Mucosa of gallbladder (tissue), 1 donor: Measurements from ENCODE around the gene TGM4. TPM values are rescaled to one million over a fixed set of nuclear protein-coding genes. Genes with fewer than 3 reads are reported as not detected.
"Not testable (repeated sequence)": the region's sequence is repeated elsewhere in the genome, so short reads cannot be mapped to it uniquely, and the experiment has no call there.

Experiments
- DNase-seq: peaks from one replicate; pipeline ENCODE4 v3.0.0-alpha.2; 2020; ENCODE audit warnings: low spot score
- total RNA-seq: library from RNA; stranded (reverse); gene quantifications from one replicate; pipeline ENCODE4 v1.2.1, GENCODE V29; 2021
- donor health status: DM: no; HTN: no; CAD: no.

The TGM4 gene
- total RNA-seq, 1 donor from 2014 or later, result not detected

DNA sequence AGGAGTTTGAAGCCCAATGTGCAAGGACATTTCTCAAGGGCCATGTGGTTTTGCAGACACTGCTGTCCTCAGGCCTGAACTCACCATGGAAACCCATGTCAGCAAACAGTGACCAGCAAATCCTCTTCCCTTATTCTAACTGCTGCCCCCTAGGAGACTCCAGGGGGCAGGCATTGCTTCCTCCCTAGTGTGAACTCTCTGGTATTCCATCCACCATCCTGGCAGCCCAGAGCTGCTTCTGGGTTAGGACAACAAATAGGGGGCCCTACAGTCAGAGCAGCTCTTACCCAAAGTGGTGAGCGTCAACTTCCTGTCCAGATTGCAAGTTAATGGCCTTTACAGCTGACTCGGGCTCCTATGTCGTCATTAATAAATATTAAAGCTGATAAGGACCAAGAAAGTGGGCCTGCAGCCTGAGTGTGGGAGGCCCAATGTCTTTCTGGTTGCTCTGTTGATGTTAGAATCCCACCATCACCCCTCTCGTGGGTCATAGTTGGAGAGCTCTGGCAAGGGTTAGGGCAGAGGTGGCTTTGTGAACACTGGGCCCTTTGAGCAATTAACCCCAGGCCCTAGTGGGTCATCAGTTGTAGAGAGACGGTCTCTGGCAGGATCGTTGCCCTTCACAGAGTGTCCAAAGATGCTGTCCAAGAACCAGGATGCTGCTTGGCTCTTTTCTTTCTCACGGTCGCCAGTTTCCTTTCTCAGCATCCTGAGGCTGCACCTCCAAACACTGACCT, 41.5 kb downstream of the TGM4 start:
- DNase-seq, result no peak

DNA sequence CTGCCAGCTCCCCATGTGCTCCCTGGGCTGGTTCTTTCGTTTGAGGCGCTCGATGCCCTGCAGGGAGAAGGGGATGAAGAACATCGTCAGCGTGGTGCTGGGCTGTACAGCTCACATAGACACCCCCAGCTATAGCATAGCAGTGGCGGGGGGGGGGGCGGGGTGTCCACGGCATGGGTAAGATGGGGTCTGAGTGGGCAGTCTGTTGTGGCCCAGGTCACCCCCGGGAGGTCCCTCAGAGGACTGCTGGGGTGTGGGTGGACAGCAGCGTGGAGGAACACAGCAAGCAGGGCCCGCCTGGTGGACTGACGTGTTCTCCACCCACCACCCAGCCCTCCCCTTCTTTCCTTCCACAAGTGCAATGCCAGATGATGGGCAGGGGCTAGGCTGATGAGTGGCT, 43.7 kb downstream of the TGM4 start:
- no peak for DNase-seq

DNA sequence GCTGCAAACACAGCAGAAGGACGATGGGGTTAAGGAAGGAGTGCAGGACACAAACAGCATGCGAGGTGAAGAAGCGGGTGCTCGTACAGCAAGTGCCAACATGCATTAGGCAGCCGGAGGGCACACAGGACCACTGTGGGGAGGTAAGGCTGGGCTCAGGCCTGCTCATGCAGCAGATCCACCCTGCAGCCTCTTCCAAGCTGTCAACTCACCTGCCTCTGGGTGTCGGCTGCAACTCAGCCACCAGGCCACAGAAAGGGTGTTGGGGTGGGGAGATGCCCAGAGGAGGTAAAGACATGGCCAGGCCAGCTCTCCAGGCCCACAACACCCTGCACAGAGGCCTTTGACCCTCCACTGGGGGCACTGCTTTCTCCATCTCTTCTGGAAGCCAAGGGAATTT, 44.2 kb downstream of the TGM4 start:
- DNase-seq, result no peak

DNA sequence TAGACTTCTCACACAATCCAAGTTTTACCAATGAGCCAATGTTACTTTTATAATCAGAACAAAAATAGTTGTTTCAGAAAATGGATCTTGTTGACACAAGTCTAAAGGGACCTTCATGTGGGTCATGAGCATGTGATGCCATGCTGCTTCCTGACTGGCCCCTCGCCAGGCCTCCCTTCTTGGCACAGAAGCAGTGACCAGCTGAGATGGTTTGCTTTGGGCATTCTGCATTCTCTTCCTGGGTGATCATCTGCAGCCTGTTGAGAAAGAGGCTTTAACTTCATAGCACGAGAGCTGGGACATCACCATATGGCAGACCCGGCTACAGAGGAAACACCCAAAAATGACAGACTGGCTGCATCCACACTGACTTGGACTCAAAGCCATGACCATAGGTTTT, 45.7 kb downstream of the TGM4 start:
- DNase-seq, result no peak

DNA sequence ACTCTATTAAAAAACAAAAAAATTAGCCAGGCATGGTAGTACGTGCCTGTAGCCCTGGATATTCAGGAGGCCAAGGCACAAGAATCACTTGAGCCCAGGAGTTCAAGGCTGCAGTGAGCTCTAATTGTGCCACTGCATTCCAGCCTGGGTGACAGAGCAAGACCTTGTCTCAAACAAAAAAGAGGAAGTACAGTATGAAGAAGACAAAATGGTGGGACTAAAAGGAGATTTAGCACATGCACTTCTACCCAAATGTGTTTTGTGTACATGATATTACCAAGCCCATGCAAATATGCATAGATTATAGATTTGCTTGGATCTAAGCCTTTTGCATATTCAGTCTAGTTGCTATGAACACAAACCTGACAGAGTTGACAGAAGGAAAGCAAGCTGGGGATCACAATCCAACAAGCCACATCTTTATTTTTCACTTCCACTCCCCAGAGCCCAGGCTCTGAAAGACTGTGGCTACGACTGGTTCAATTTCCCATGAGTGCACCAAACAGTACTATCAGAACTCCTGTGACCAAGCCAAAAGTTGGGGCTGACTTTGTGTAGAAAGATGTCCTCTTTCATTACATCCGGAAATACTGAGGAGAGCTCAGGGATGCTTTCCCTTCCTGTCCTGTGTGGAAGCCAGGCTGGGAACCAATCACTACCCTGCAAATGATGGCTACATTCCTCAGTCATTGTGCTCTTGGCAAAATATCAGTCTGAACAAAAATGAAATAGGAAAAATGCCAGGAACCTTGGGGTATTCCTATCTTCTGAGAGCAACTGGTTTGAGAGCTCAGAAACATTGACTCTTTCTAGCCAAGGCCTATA, 49.4 kb downstream of the TGM4 start:
- DNase-seq, result no peak

DNA sequence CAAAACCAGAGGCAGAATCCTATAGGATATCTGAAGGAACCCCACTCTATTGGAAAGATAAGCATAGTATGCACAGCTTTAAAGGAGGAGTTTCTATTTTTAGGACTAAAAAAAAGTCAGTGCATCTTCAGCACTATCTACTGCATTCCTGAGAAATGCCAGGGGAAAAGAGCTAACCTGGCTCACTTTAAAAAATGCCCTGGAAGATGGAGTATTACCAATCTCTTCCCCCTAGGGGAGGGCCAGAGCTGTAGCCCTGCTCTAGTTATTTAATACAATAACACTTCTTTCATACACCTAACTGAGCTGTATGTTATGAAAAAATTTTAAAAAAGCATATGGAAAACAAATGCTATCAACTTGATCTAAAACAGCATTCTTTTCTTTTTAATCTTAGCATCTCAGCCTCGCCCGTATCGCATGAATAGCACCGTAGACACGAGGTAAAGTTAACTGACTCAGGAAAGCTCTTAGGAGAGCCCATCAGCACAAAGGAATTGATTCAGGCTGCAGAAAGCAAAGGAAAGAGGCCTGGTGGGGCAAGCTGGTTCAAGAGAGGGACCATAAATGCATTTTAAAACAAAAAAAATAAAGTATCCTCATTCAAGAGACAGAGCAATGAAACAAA, 50.2 kb downstream of the TGM4 start:
- DNase-seq, result no peak

DNA sequence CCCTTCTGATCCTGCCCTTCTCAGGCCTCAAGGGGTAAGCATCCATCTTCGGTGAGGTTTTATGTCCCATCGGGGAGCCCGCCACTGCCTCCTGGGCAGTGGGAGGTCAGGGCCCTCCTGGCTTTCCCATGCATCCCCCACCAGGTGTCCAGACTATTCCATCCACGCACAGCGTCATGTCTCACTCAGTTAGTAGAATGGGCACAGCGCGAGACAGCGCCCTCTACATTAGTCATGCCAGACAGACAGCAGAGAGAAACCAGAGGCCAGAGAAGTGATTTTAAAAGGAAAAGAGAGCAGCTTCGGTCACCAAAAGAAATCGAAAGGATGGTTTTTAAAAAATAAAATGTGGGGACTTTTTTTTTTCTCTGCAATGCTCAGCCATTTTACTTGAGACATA, 51.8 kb downstream of the TGM4 start:
- DNase-seq, result no peak

DNA sequence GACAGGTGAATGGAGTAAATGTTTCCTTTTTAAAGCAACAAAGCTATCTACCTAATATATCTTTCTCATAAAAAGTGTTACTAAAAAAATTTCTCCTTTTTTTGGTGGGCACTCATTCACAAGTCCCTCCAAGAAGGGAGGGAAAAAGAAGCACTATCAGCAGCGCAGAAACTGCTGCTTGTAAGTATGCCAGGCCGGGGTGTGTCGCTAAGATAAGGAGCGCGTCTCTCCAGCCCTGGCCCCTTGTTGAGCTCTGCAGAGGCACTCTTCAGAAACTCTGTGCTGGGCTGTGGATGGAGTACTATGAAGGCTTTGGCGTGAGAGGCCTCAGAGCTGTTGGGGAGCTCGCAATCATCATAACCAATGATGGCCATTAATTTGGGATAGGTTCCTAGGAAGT, 52.5 kb downstream of the TGM4 start:
- DNase-seq, result no peak

DNA sequence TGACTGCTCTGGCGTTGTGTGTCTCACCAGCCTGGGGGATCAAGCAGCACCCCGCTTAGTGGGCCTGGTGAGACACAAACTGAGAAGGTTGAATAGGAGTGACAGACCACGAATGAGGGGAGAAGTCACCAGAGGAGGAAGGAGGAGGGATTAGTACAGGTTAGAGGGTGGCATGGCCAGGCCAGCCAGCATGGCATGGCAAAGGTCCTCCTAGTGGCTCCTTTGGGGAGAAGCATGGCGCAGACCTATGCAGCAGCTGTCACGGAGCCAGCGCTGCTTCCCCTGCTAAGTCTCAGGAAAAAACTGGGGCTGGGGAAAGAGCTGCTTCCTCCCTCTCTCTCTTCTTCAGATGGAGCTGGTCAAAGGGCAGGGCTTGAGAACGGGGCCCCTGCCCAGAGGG, 53.0 kb downstream of the TGM4 start:
- no peak for DNase-seq

DNA sequence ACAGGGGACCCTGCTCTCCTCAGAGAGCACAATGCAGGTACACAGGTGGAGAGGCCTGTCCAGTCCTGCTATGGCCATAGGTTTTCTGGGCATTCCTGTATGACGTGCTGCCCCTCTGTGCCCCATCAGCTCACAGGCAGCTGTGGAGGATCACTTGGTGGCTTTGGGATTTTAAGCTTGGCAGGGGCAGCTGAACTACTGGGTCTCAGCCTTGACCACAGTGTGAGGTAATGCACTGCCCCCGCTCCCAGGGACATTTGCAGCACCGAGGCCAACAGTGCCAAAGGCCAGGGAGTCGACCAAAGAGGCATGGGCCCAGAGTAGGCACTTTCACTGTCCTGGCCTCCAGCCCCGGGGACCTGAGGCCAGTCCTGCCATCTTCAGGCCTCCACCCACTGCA, 55.4 kb downstream of the TGM4 start:
- no peak for DNase-seq

DNA sequence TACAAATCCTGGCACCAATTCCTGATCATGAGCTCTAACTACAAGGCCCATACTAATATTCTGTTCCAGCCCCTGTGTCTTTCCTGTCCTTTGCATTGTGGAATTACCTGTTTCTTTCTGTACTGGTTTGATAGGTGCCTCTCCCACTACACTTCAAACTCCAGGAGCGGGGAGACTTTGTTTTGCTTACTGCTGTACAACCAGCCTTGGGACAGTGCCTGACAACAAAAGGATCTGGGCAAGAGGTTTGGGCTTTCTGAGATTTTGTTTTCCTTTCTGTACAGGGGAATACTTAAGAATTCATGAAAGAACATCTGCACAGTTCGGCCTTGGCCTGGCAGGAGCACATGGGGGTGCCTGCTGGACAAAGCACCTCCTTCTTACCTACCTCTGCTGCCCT, 56.5 kb downstream of the TGM4 start:
- DNase-seq, result no peak

DNA sequence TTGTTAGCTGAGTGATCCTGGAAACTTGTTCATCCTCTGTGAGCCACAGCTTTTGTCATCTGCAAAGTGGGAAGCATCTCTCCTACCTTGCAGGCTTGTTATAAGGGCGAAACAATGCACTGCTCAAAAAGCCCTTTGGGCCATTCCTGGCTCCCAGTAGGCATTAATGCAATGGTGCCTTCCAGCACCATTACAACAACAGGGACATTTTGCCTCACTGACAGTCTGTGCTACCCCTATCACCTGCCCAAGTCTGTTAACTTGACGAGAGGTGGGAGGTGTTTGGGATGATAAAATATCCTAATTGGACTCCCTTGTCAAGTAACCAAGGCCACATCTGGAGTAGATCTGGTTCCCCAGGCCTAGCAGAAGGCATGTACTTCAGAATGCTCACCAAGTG, 57.4 kb downstream of the TGM4 start:
- no peak for DNase-seq

DNA sequence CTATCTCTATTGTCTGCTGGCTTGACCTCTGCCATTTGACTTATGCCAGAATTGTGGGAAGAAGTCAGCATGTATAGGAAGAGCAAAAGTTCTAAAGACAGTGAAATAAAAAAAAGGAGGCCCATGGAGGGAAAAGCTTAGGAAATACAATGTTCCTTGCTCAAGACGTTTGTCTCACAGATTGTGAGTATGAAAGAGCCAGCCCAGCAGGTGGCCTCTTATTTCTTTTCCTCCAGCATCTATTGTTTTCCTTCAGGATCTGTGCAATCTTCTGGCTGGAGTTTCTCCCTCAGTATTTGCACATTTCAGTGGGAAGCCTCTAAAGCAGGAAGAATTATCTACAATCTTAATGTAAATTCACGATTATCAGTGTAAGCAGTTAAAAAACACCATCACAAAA, 57.9 kb downstream of the TGM4 start:
- no peak for DNase-seq

DNA sequence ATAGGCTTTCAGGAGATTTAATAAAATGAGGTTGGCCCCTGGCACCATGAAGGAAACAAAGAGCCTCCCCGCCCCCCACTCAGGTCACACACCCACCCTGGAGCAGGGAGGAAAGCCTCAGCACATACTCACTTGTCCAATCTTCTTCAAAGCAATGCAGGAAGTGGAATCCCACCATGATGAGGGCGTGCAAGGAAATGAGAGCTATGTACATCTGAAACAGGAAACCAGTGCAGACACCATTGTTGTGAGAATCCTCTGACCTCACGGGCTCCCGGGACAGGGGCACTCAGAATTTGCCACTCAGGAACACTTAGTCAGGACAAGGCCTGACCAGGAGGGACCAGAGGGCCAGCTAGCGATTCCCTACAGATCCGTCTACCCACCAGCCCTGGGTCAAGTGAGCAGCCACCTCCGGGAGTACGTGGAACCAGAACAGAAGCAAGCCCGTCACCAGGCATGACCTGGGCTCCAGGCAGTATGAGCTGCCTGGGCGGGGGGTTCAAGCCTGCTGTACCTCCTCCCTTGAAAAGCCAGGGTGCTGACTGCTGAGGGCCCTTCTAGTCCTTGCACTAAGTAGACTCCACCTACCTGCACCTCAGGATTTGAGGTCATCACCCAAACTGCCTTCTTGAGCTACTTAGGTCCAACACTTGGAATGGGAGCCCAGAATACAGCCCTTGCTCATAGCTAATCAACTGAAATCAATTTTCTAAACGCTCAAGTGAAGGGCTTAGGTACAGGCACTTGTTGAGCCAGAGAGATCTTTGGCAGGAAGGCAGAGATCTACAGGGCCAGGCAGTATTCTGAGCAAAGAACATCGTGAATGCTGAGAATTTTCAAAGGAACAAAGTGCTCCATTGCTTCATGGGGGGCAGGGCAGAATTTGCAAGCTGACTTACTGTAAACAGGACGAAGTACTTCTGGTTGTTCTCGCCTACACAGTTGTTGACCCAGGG, 58.9 kb downstream of the TGM4 start:
- DNase-seq, result no peak

DNA sequence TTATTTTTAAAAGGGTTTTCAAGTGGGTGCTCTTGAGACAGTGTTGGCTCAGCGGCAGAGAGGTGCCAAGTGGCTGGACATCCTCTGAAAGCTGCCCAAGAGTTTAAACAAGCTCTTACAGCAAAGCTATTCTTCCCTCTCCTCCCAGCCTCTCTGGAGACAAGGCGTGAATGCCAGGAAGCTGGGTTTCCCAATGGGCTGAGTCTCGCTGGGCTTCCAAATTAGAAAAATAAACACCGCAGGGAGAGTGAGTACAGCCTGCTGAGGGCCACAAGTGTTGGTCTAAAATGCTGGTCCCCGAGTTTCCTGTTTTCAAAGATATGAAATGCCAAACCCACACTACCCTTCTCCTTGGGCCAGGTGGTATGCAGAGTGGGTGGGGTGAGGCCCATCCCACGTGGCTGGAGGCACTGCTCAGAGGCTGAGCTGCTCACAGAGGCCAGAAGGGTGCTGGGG, 65.2 kb downstream of the TGM4 start:
- no peak for DNase-seq

DNA sequence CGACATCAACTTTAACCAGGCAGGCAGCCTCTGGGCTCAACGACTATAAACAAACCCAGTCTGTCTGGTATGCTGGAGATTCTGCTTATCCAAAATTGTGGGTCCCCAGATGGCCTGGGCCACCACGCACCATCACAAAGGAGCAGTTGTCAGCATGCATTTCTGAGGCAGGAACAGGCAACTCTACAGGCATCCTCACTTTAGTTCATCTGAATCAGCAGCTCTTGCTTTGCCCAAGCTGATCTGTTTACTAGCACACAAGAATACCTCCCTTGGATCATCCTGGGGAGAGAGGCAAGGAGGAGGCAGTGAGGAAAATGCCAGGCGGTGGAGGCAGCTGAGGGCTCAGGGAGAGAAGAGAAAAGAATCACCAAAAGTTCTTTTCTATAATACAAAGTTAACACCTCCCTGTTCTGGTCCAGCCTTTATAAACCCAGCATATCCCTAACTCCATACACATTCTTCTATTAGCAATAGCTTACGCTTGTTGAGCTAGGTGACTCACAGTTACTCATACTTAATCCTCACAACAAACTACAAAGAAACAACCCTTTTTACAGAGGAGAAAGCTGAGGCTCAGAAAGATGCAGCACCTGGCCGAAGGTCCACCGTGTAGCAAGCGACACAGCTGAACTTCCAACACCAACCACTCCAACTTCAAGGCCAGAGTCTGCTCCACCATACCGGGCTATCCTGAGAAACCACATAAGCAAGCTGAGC, 68.0 kb downstream of the TGM4 start:
- DNase-seq, result no peak

DNA sequence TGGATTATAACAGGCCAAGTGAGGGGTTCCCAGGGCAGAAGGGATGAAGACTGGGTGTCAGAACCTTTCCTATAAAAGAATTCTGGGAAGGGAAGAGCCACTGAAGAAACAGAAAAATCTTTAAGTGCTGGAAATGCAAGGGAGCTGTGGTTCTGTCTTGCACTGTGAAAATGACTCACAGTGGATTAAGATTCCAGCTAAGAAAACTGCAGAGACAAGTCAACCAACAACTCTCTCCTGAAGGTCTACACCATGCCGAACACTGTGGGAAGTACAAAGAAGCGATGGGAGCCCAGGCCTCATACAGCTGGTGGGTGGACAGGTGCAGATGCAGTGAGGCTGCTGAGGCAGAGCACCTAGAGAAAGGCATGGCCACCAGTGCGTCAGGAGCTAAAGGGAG, 73.8 kb downstream of the TGM4 start:
- no peak for DNase-seq

DNA sequence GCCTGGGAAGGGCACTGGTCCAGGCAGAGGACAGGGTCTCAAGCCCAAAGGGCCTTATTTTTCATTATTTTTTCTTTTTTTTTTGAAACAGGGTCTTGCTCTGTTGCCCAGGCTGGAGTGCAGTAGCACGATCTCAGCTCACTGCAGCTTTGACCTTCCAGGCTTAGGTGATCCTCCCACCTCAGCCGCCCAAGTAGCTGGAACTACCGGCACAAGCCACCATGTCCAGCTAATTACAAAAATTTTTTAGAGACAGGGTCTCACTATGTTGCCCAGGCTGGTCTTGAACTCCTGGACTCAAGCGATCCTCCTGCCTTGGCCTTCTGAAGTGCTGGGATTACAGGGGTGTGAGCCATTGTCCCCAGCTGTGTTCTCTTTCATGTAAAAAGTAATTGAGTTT, 75.4 kb downstream of the TGM4 start:
- DNase-seq, result not testable (repeated sequence)

DNA sequence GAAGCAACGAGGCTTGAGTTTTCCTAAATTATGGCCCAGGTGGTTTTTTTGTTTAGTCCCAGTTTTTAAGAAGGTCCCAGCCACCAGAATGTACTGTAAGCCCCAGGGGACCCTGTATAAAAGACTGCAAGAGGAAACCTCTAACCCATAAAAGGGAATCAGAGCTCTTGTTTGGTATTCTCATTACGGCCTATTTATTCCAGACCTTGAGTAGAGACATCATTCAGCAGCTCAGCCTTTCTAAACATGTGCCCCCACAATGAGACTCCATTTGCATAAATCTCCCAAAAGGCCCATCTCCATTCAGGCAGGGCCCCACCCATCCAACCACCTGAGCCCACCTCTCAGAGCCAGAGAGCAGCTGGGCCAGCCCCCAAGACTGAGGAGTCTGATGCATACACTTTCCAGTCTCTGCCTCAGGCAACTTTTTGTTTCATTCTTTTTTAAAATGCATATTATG, 75.9 kb downstream of the TGM4 start:
- no peak for DNase-seq

DNA sequence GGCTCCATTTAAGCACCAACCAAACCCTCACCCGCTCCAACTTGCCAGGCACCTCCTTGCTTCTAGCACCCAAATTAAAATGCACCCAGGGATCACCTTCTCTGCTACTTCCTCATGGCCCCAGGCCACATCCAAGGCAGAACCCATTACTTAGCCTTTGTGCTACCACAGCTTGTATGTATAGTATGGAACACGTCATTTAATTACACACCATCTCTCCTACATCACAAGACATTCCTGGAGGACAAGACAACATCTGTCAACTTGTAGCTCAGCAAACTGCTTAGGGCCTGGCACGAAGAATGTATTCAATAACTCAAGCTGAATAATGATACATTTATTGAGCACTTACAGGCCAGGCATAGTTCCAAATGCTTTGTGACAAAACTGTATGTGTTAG, 78.3 kb downstream of the TGM4 start:
- no peak for DNase-seq

DNA sequence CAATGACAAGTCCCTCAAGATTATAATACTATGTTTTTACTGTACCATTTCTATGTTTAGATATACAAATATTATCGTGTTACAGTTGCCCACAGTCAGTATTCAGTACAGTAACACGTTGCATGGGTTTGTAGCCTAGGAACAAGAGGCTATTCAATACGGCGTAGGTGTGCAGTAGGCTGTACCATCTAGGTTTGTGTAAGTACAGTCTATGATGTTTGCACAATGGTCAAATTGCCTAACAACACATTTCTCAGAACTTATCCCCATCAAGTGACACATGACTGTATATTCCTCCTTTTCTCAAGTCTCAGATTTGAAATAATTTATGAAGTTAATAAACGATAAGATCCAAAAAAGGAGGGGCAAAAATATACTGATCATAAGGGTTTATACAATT, 79.9 kb downstream of the TGM4 start:
- DNase-seq, result no peak
